ENCODE data around the gene SLC27A5. TPM values are rescaled to one million over a fixed set of nuclear protein-coding genes. Genes with fewer than 3 reads are reported as not detected.

Gene SLC27A5
- total and polyA plus RNA-seq, 9 of the 15 experiments (the other 6 are each of a cell fraction or from before 2014, with no cell fraction given), result 42.2 to 318 (median 64.7) TPM

DNA sequence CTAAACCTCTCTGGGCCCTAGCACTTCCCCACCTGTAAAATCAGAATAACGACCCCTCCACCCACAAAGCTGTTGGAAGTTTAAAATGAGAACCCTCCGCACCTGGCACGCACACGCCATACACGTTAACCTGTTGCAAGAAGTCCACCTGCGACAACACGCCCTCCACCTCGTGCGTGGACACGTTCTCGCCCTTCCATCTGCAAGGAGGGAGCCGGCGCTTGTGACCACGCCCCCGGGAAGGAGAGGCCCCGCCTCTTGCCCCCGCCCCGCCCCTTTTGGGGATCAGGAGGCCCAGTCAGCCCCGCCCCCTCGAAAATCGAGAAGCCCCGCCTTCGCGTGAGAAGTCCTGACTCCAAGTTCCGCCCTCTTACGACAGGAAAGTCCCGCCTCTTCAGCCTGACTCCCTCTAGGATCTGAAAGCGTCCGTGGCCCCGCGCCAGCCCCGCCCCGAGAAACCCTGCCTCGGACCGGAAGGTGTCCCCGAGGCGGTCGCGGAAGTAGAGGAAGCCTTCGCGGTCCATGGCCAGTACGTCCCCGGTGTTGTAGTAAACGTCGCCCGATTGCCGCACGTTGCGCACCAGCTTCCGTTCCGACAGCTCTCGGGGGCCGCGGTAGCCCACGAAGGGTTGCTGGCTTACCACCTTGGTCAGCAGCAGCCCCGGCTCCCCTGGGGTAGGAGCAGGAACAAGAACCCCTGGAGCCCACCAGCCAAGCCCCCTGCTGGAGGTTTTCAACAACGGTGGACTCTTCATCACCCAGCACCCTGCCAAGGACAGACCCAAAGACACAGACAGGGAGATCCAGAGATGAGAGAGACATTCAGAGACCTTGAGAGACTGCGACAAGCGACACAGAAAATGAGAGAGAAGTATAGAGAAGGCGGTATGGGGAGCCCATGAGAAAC lies 12.5 kb downstream of the SLC27A5 start (continued):
- TF ChIP-seq, protein P1, sequence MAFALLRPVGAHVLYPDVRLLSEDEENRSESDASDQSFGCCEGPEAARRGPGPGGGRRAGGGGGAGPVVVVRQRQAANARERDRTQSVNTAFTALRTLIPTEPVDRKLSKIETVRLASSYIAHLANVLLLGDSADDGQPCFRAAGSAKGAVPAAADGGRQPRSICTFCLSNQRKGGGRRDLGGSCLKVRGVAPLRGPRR (CRISPR knock-in tag; IDR thresholded peaks at IDR 0.05), result no peak
- TF ChIP-seq ZNF324 (CRISPR knock-in tag; IDR thresholded peaks at IDR 0.05), result 0 out of 2 replicates have a peak, but pooled peaks have one; percentile 33
- TF ChIP-seq, protein P2, sequence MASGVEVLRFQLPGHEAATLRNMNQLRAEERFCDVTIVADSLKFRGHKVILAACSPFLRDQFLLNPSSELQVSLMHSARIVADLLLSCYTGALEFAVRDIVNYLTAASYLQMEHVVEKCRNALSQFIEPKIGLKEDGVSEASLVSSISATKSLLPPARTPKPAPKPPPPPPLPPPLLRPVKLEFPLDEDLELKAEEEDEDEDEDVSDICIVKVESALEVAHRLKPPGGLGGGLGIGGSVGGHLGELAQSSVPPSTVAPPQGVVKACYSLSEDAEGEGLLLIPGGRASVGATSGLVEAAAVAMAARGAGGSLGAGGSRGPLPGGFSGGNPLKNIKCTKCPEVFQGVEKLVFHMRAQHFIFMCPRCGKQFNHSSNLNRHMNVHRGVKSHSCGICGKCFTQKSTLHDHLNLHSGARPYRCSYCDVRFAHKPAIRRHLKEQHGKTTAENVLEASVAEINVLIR (CRISPR knock-in tag; IDR thresholded peaks at IDR 0.05), result peak; percentile 59; the same call in 1 of the 2 replicates
- no peak for TF ChIP-seq ZZZ3 (IDR thresholded peaks at IDR 0.05)
- peak; percentile 82 for TF ChIP-seq TAF1 (IDR thresholded peaks at IDR 0.05; ENCODE audit: control insufficient read depth, extremely low read depth, insufficient read depth, low read length, severe bottlenecking)
- TF ChIP-seq ZNF232 (CRISPR knock-in tag; IDR thresholded peaks at IDR 0.05), result no peak
- TF ChIP-seq, protein P3, sequence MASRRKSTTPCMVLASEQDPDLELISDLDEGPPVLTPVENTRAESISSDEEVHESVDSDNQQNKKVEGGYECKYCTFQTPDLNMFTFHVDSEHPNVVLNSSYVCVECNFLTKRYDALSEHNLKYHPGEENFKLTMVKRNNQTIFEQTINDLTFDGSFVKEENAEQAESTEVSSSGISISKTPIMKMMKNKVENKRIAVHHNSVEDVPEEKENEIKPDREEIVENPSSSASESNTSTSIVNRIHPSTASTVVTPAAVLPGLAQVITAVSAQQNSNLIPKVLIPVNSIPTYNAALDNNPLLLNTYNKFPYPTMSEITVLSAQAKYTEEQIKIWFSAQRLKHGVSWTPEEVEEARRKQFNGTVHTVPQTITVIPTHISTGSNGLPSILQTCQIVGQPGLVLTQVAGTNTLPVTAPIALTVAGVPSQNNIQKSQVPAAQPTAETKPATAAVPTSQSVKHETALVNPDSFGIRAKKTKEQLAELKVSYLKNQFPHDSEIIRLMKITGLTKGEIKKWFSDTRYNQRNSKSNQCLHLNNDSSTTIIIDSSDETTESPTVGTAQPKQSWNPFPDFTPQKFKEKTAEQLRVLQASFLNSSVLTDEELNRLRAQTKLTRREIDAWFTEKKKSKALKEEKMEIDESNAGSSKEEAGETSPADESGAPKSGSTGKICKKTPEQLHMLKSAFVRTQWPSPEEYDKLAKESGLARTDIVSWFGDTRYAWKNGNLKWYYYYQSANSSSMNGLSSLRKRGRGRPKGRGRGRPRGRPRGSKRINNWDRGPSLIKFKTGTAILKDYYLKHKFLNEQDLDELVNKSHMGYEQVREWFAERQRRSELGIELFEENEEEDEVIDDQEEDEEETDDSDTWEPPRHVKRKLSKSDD (conservative IDR thresholded peaks at IDR 0.05; ENCODE audit: low read length), result peak; percentile 70; the same call in 1 of the 2 replicates
- no peak for TF ChIP-seq ARHGAP35 (IDR thresholded peaks at IDR 0.05; ENCODE audit: partially characterized antibody)
- TF ChIP-seq BRF1 (IDR thresholded peaks at IDR 0.05; ENCODE audit: borderline replicate concordance, extremely low read depth, insufficient read length), result no peak
- no peak for TF ChIP-seq ZNF3 (CRISPR knock-in tag; IDR thresholded peaks at IDR 0.05)
- TF ChIP-seq MBD2 (IDR thresholded peaks at IDR 0.05; ENCODE audit: borderline replicate concordance, low read depth), result peak; percentile 89
- TF ChIP-seq EHMT2 (IDR thresholded peaks at IDR 0.05), result no peak; the same call in 1 of the 2 replicates
- TF ChIP-seq ZFX (CRISPR knock-in tag; IDR thresholded peaks at IDR 0.05), result no peak; the same call in 1 of the 2 replicates
- TF ChIP-seq, protein P4, sequence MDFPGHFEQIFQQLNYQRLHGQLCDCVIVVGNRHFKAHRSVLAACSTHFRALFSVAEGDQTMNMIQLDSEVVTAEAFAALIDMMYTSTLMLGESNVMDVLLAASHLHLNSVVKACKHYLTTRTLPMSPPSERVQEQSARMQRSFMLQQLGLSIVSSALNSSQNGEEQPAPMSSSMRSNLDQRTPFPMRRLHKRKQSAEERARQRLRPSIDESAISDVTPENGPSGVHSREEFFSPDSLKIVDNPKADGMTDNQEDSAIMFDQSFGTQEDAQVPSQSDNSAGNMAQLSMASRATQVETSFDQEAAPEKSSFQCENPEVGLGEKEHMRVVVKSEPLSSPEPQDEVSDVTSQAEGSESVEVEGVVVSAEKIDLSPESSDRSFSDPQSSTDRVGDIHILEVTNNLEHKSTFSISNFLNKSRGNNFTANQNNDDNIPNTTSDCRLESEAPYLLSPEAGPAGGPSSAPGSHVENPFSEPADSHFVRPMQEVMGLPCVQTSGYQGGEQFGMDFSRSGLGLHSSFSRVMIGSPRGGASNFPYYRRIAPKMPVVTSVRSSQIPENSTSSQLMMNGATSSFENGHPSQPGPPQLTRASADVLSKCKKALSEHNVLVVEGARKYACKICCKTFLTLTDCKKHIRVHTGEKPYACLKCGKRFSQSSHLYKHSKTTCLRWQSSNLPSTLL (IDR thresholded peaks at IDR 0.05), result no peak
- no peak for TF ChIP-seq RBM14 (IDR thresholded peaks at IDR 0.05; ENCODE audit: borderline replicate concordance, insufficient read depth, low read depth, low read length)
- TF ChIP-seq, protein P5, sequence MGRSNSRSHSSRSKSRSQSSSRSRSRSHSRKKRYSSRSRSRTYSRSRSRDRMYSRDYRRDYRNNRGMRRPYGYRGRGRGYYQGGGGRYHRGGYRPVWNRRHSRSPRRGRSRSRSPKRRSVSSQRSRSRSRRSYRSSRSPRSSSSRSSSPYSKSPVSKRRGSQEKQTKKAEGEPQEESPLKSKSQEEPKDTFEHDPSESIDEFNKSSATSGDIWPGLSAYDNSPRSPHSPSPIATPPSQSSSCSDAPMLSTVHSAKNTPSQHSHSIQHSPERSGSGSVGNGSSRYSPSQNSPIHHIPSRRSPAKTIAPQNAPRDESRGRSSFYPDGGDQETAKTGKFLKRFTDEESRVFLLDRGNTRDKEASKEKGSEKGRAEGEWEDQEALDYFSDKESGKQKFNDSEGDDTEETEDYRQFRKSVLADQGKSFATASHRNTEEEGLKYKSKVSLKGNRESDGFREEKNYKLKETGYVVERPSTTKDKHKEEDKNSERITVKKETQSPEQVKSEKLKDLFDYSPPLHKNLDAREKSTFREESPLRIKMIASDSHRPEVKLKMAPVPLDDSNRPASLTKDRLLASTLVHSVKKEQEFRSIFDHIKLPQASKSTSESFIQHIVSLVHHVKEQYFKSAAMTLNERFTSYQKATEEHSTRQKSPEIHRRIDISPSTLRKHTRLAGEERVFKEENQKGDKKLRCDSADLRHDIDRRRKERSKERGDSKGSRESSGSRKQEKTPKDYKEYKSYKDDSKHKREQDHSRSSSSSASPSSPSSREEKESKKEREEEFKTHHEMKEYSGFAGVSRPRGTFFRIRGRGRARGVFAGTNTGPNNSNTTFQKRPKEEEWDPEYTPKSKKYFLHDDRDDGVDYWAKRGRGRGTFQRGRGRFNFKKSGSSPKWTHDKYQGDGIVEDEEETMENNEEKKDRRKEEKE (IDR thresholded peaks at IDR 0.05; ENCODE audit: borderline replicate concordance in 1 of 2, control insufficient read depth in 1 of 2, low read depth in 2 of 2, low read length in 1 of 2), result peak; percentile 47 to 95; a peak in 2 of 4 replicates

Data from K562 (cell line).